Breast epithelium (tissue), 3 donors: ENCODE measurements around the gene AJUBA. TPM values are rescaled to one million over a fixed set of nuclear protein-coding genes. Genes with fewer than 3 reads are reported as not detected.

ENCODE experiments used
- total RNA-seq, 3 donors: library from RNA; depleted of rRNA; stranded (reverse); fragments of >200 nt; gene quantifications; one replicate each; pipeline ENCODE4 v1.1.0, GENCODE V29; 2016

Gene AJUBA
- total RNA-seq, 3 donors from 2014 or later = 3.2 to 24.0 (median 18.7) TPM

Other genes starting within 250 kb of the AJUBA start
- gene OXA1L, start 215.9 kb downstream of the AJUBA start, total RNA-seq = 100 to 1,000 TPM in 2 of 3 donors, 10 to 100 TPM in 1; 80.0 to 145 (median 101) TPM
- gene SLC7A7, start 167.1 kb downstream of the AJUBA start, total RNA-seq = 10 to 100 TPM; 17.4 to 46.4 (median 27.2) TPM
- 10 to 100 TPM; 22.7 to 39.4 (median 34.7) TPM for gene MRPL52, start 152.7 kb downstream of the AJUBA start, total RNA-seq
- gene MMP14, start 146.0 kb downstream of the AJUBA start, total RNA-seq = 100 to 1,000 TPM in 2 of 3 donors, 10 to 100 TPM in 1; 84.4 to 361 (median 136) TPM
- gene LRP10, start 110.8 kb downstream of the AJUBA start, total RNA-seq = 10 to 100 TPM; 70.1 to 97.5 (median 82.3) TPM
- 1 to 10 TPM in 2 of 3 donors, under 1 TPM in 1; 0.96 to 1.3 (median 1.2) TPM for gene REM2, start 99.3 kb downstream of the AJUBA start, total RNA-seq
- 100 to 1,000 TPM in 2 of 3 donors, 10 to 100 TPM in 1; 85.5 to 194 (median 174) TPM for gene RBM23, start 63.4 kb downstream of the AJUBA start, total RNA-seq
- 10 to 100 TPM; 48.6 to 80.6 (median 71.4) TPM for gene PRMT5, start 53.2 kb downstream of the AJUBA start, total RNA-seq
- 10 to 100 TPM; 67.3 to 86.5 (median 68.3) TPM for gene HAUS4, start 25.5 kb downstream of the AJUBA start, total RNA-seq
- gene C14orf93, start 27.6 kb upstream of the AJUBA start, total RNA-seq = 10 to 100 TPM; 10.8 to 24.1 (median 19.4) TPM
- 100 to 1,000 TPM; 120 to 144 (median 129) TPM for gene PSMB5, start 52.3 kb upstream of the AJUBA start, total RNA-seq
- gene PSMB11, start 59.7 kb upstream of the AJUBA start, total RNA-seq = not detected
- 1 to 10 TPM; 2.2 to 5.2 (median 3.2) TPM for gene CDH24, start 75.0 kb upstream of the AJUBA start, total RNA-seq
- 100 to 1,000 TPM; 106 to 151 (median 145) TPM for gene ACIN1, start 112.6 kb upstream of the AJUBA start, total RNA-seq
- gene C14orf119, start 113.0 kb upstream of the AJUBA start, total RNA-seq = 10 to 100 TPM; 29.6 to 34.4 (median 32.8) TPM
- not detected for gene CIROP, start 122.4 kb upstream of the AJUBA start, total RNA-seq
- gene CEBPE, start 136.7 kb upstream of the AJUBA start, total RNA-seq = under 1 TPM in 1 of 3 donors, not detected in 2; 0.32 TPM
- 10 to 100 TPM; 46.8 to 98.9 (median 61.9) TPM for gene SLC7A8, start 201.1 kb upstream of the AJUBA start, total RNA-seq